OCI-LY7 (cell line): ENCODE data around the gene ALDH1L1. TPM values are rescaled to one million over a fixed set of nuclear protein-coding genes. Genes with fewer than 3 reads are reported as not detected.

Experiments
- BruUV-seq: library from RNA; stranded (reverse); fragments of 400-500 nt; replicated peaks from 2 replicates; lab custom pipeline; 2021; lab: Mats Ljungman, UMichigan
- CTCF ChIA-PET: fragments of 300-600 bp; sonication (Branson Sonifier 250); formaldehyde crosslinking; loops from one replicate; lab custom pipeline; 2022; ENCODE audit warnings: antibody characterized with exemption; ENCODE audit not compliant: unreplicated experiment; lab: Charles Lee
- POLR2A ChIA-PET: fragments of 300-600 bp; sonication (Branson Sonifier 250); formaldehyde crosslinking; loops from one replicate; lab custom pipeline; 2022; ENCODE audit warnings: antibody characterized with exemption; lab: Charles Lee
- DNase-seq: peaks from one replicate; pipeline ENCODE4 v3.0.0-alpha.2; 2015; ENCODE audit warnings: low spot score
- H2AFZ ChIP-seq: fragments of 200-600 bp; sonication (generic), shearing (Covaris generic); 2 replicates; pipeline ENCODE4 v1.6.1; 2014; ENCODE audit warnings: mild to moderate bottlenecking, antibody characterized with exemption, low read length, moderate library complexity
- H3K27ac ChIP-seq: fragments of 200-600 bp; sonication (generic); 2 replicates; pipeline ENCODE4 v1.5.1; 2014; ENCODE audit warnings: mixed run types, low read depth, mild to moderate bottlenecking, moderate library complexity, low read length, inconsistent platforms; ENCODE audit not compliant: poor library complexity, severe bottlenecking
- H3K36me3 ChIP-seq: fragments of 200-600 bp; sonication (generic); 2 replicates; pipeline ENCODE4 v1.6.1; 2014; ENCODE audit warnings: mild to moderate bottlenecking, antibody characterized with exemption, low read length, moderate library complexity, mixed read lengths; ENCODE audit not compliant: insufficient read depth
- H3K4me1 ChIP-seq: fragments of 200-600 bp; sonication (generic); 2 replicates; pipeline ENCODE4 v1.5.1; 2014; ENCODE audit warnings: mild to moderate bottlenecking, low read length; ENCODE audit not compliant: insufficient read depth, poor library complexity, severe bottlenecking
- H3K4me2 ChIP-seq: fragments of 200-600 bp; sonication (generic); 2 replicates; pipeline ENCODE4 v1.6.1; 2014; ENCODE audit warnings: mild to moderate bottlenecking, low read length
- H3K4me3 ChIP-seq: fragments of 200-600 bp; sonication (generic); 2 replicates; pipeline ENCODE4 v1.5.1; 2014; ENCODE audit warnings: mild to moderate bottlenecking, low read depth, low read length; ENCODE audit not compliant: poor library complexity, severe bottlenecking
- H3K79me2 ChIP-seq: fragments of 200-600 bp; sonication (generic); 2 replicates; pipeline ENCODE4 v1.6.1; 2016; ENCODE audit warnings: low read depth, mild to moderate bottlenecking, low read length, moderate library complexity, mixed read lengths; ENCODE audit not compliant: insufficient read depth
- H3K9me2 ChIP-seq: fragments of 200-600 bp; sonication (generic); 2 replicates; pipeline ENCODE4 v1.6.1; 2016; ENCODE audit warnings: mild to moderate bottlenecking, low read length, mixed read lengths; ENCODE audit not compliant: insufficient read depth
- H3K9me3 ChIP-seq: fragments of 200-600 bp; sonication (generic); 2 replicates; pipeline ENCODE4 v1.6.1; 2014; ENCODE audit warnings: mild to moderate bottlenecking, mixed run types, low read length, mixed read lengths
- H4K20me1 ChIP-seq: fragments of 200-600 bp; sonication (generic); 2 replicates; pipeline ENCODE4 v1.6.1; 2014; ENCODE audit warnings: mild to moderate bottlenecking, antibody characterized with exemption, low read length, moderate library complexity, mixed read lengths; ENCODE audit not compliant: insufficient read depth
- CTCF ChIP-seq: fragments of 200-600 bp; sonication (generic); conservative IDR thresholded peaks from 2 replicates; pipeline ENCODE4 v1.5.1; 2014; ENCODE audit warnings: mild to moderate bottlenecking, antibody characterized with exemption, low read length, moderate library complexity, mixed read lengths
- EZH2phosphoT487 ChIP-seq: fragments of 200-600 bp; sonication (generic); IDR thresholded peaks from 2 replicates; pipeline ENCODE4 v1.6.1; 2018; ENCODE audit warnings: low read depth, borderline replicate concordance, mild to moderate bottlenecking, mixed run types, antibody characterized with exemption, low read length, moderate library complexity, mixed read lengths
- intact Hi-C: fragments of 100-400 bp; cut with micrococcal nuclease; formaldehyde crosslinking; loops from one replicate; pipeline ENCODE4 v1.10.0; 2022; ENCODE audit not compliant: unreplicated experiment
- total RNA-seq, 2 experiments: library from RNA; depleted of rRNA in 1 of 2; stranded (reverse); fragments of >200 nt in 1 of 2; shearing (Covaris generic) in 1 of 2; gene quantifications; 2 replicates each; pipeline ENCODE4 v1.2.3, GENCODE V29; 2014 to 2022

The ALDH1L1 gene
- total RNA-seq, 2 experiments from 2014 or later, result not detected

DNA sequence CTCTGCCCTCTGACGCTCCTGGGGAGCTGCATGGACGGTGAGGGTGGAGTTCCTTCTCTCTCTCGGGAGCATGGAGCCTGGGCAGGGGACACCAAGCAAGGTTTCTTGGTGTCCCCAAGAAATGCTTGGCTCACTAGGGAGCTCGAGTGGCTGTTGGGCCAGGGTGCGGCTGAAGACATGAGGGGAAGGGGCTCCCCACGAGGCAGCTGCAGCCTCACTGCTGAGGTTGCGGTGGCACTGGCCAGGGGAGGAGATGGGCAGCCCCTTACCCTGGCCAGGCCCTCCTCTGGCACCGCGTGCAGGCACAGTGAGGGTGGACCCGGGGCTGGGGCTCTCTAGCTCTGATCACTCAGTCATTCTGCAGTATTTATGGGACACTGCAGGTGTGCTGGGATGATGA, 52.9 kb downstream of the ALDH1L1 start:
- CTCF ChIA-PET, result no interaction called here
- Histone ChIP-seq H3K27ac (no peak overlapping the region), H3K9me2 (no peaks in the 10 kb centered on the region), H2AFZ (no peak overlapping the region), H4K20me1 (no peaks in the 10 kb centered on the region), H3K4me3 (no peak overlapping the region), H3K4me2 (no peak overlapping the region), H3K36me3 (no peaks in the 10 kb centered on the region), H3K79me2 (no peaks in the 10 kb centered on the region), H3K4me1 (no peaks in the 10 kb centered on the region), H3K9me3 (no peaks in the 10 kb centered on the region)
- POLR2A ChIA-PET, result no interaction called here
- intact Hi-C loops, result no loop called here
- TF ChIP-seq EZH2phosphoT487 (no peak), CTCF (no peak)
- DNase-seq, result no peak
- BruUV-seq, result no TSS peak

DNA sequence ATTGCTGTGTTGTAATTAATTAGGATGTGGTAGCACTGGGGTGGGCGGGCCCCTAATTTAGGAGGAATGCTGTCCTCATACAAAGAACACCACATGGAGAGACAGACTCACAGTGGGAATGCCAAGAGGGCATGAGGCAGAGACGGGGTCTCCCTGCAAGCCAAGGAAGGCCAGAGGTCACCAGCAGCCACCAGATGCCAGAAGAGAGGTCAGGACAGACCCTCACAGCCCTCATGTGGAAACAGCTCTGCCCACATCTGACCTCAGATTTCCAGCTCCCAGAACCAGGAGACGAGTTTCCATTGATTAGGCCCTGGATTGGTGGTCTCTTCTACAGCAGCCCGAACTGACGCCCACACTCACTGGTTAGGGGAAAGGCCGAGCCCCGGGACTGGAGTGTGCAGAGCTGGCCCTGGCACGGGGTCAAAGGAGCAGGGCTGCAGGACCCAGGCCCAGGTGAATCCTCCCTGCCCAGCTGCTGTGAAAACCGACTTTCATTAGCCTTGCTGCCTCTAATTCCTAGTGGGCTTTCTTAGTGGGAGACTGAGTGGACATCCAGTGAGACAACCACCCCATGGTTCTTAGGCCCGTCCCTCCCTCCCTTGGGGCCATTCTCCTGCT, 53.5 kb downstream of the ALDH1L1 start:
- Histone ChIP-seq H3K4me3 (no peak overlapping the region), H2AFZ (no peak overlapping the region), H3K36me3 (no peaks in the 10 kb centered on the region), H3K9me3 (no peaks in the 10 kb centered on the region), H4K20me1 (no peaks in the 10 kb centered on the region), H3K27ac (no peak overlapping the region), H3K4me1 (no peaks in the 10 kb centered on the region), H3K79me2 (no peaks in the 10 kb centered on the region), H3K9me2 (no peaks in the 10 kb centered on the region), H3K4me2 (no peak overlapping the region)
- POLR2A ChIA-PET, result no interaction called here
- intact Hi-C loops, result no loop called here
- CTCF ChIA-PET, result no interaction called here
- no TSS peak for BruUV-seq
- no peak for DNase-seq
- TF ChIP-seq EZH2phosphoT487 (no peak), CTCF (no peak)

DNA sequence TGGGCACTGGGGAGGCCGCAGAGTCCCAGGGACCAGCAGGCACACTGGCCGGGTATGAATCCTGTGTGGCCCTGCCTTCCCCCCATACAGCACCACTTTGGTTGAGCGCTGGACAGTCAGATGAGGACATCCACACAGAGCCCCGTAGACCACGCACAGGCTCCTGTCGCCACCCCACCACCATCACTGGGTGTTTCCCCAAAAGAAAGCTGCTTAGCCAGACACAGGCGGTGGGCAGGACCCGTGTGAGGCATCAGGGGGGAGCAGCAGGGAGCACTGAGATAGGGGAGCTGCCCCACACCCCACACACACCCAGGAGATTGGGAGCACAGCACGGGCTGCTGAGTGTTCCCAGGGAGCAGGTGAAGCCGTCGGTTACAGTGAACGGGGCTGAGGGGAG, 54.1 kb downstream of the ALDH1L1 start:
- no peaks in the 10 kb centered on the region for H3K79me2 ChIP-seq
- no peak overlapping the region for H2AFZ ChIP-seq
- H4K20me1 ChIP-seq, result no peaks in the 10 kb centered on the region
- intact Hi-C loops, result no loop called here
- H3K27ac ChIP-seq, result no peak overlapping the region
- H3K36me3 ChIP-seq, result no peaks in the 10 kb centered on the region
- H3K9me2 ChIP-seq, result no peaks in the 10 kb centered on the region
- CTCF ChIA-PET, result no interaction called here
- H3K4me2 ChIP-seq, result no peak overlapping the region
- TF ChIP-seq EZH2phosphoT487 (no peak), CTCF (no peak)
- no peak for DNase-seq
- POLR2A ChIA-PET, result no interaction called here
- no peaks in the 10 kb centered on the region for H3K9me3 ChIP-seq
- H3K4me3 ChIP-seq, result no peak overlapping the region
- no peaks in the 10 kb centered on the region for H3K4me1 ChIP-seq
- BruUV-seq, result no TSS peak
